ENCODE measurements around the gene GGA1. TPM values are rescaled to one million over a fixed set of nuclear protein-coding genes. Genes with fewer than 3 reads are reported as not detected.

GGA1 gene
- total RNA-seq, 1 experiment from 2014 or later = 89.8 TPM

DNA sequence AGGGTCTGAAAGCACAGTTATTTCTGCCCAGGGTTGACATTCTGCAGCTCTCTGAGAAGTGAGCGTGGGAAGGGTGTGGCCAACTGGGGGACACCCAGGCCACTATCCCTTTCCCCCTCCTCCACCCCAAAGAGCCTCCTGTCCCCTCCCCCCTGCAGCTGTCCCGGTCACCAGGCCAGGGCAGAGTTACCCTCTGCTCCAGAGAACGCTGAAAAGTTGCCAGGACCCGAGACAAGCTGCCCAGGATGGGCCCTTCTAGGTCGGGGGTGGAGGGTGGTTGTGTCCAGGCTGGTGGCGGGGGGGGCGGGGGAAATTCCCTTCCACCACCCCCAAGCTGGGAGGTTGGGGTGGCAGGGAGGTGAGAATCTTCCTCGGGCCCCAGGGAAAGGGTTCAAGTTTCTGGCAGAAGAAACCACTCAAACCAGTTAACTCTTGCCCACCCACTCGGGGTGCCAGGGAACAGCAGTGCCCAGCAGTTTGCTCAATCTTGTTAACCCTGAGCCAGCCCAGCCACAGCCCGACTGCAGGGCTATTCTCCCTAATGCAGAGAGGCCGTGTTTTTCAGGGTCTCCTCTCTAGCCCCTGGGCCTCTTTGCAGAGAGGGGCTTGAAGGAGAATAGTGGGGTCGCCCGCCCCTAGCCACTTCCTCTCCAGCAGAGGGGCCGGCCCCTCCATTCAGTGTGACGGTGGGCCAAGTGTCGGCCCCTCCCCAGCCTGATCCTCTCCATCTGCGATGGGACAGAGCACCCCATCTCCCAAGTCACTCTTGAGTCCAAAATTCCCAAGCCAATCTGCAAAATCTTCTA lies 67.5 kb downstream of the GGA1 start:
- no peak for TF ChIP-seq CTCF (IDR thresholded peaks at IDR 0.05; ENCODE audit: unreplicated experiment)
- intact Hi-C loops (cut with micrococcal nuclease; ENCODE audit: unreplicated experiment) = no loop called here
- Mint-ChIP-seq H3K4me3 (ENCODE audit: low read depth, unreplicated experiment) (peak overlapping the region; percentile 68), H3K27ac (ENCODE audit: unreplicated experiment) (peak overlapping the region; percentile 80), H3K27me3 (ENCODE audit: unreplicated experiment) (no peaks in the 10 kb centered on the region), H3K9me3 (ENCODE audit: low read depth, unreplicated experiment) (no peaks in the 10 kb centered on the region), H3K36me3 (ENCODE audit: insufficient read depth, unreplicated experiment) (peaks cover 38% of the 10 kb centered on the region), H3K4me1 (ENCODE audit: low read depth, unreplicated experiment) (peaks cover 2% of the 10 kb centered on the region)
- DNase-seq = peak; percentile 46
- BruUV-seq (replicated peaks) = TSS peak; percentile 24
- CTCF ChIA-PET = interaction anchor here (1.0 to 2.6 kb wide), 4 partner anchors 10 to 68 kb away, joined by 3 to 16 read pairs (median 4); partner anchors contain the start of gene NOL12

- Mint-ChIP-seq H3K4me3 (ENCODE audit: low read depth, unreplicated experiment) (peak overlapping the region; percentile 68), H3K36me3 (ENCODE audit: insufficient read depth, unreplicated experiment) (peaks cover 44% of the 10 kb centered on the region), H3K27me3 (ENCODE audit: unreplicated experiment) (no peaks in the 10 kb centered on the region), H3K4me1 (ENCODE audit: low read depth, unreplicated experiment) (peaks cover 9% of the 10 kb centered on the region), H3K27ac (ENCODE audit: unreplicated experiment) (peak overlapping the region; percentile 43), H3K9me3 (ENCODE audit: low read depth, unreplicated experiment) (no peaks in the 10 kb centered on the region)
- intact Hi-C loops (cut with micrococcal nuclease; ENCODE audit: unreplicated experiment) = no loop called here
- DNase-seq = peak; percentile 92
- BruUV-seq (replicated peaks) = TSS peak; percentile 65
- no peak for TF ChIP-seq CTCF (IDR thresholded peaks at IDR 0.05; ENCODE audit: unreplicated experiment)
- CTCF ChIA-PET = interaction anchor here (0.6 to 2.6 kb wide), 6 partner anchors 9 to 410 kb away, joined by 3 to 16 read pairs (median 4); partner anchors contain the start of gene NOL12
These were observed 68.3 kb downstream of the GGA1 start for GRCh38 chr22:37676736-37677492.

DNA sequence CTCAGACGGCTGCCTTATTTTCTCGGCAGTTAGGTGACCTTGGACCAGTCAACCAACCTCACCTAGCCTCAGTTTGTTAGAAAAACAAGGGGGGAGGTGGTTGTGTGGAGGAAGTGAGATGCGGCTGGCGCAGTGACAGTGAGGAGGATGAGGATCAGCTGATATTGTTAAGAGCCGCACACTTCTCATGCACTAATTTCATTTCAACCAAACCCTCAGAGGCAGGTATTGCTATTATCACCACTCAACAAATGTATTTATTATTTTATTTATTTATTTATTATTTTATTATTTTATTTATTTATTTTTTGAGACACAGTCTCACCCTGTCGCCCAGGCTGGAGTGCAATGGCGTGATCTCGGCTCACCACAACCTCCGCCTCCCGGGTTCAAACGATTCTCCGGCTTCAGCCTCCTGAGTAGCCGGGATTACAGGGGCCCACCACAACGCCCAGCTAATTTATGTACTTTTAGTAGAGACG lies 68.9 kb downstream of the GGA1 start:
- intact Hi-C loops (cut with micrococcal nuclease; ENCODE audit: unreplicated experiment) = no loop called here
- peak overlapping the region; percentile 68 for H3K4me3 Mint-ChIP-seq (ENCODE audit: low read depth, unreplicated experiment)

More for the DNA sequence above, 68.9 kb downstream of the GGA1 start:
- H3K36me3 Mint-ChIP-seq (ENCODE audit: insufficient read depth, unreplicated experiment) = peaks cover 44% of the 10 kb centered on the region
- H3K4me1 Mint-ChIP-seq (ENCODE audit: low read depth, unreplicated experiment) = peaks cover 10% of the 10 kb centered on the region
- peak overlapping the region; percentile 43 for H3K27ac Mint-ChIP-seq (ENCODE audit: unreplicated experiment)
- TF ChIP-seq CTCF (IDR thresholded peaks at IDR 0.05; ENCODE audit: unreplicated experiment) = no peak
- H3K27me3 Mint-ChIP-seq (ENCODE audit: unreplicated experiment) = no peaks in the 10 kb centered on the region
- no peak for DNase-seq
- no peaks in the 10 kb centered on the region for H3K9me3 Mint-ChIP-seq (ENCODE audit: low read depth, unreplicated experiment)
- BruUV-seq (replicated peaks) = no TSS peak
- CTCF ChIA-PET = interaction anchor here (0.6 to 1.3 kb wide), 3 partner anchors 9 to 410 kb away, joined by 3 to 4 read pairs (median 4); partner anchors contain the start of gene NOL12

Measured in Calu3 (cell line).